Activated T-cell treated with anti-CD3 and anti-CD28 coated beads, Interleukin-2, amount 50 U/mL, for 48 hours (primary cell): ENCODE results near the gene PRPF6.
"Not testable (repeated sequence)": the region's sequence is repeated elsewhere in the genome, so short reads cannot be mapped to it uniquely, and the experiment has no call there.

ENCODE experiments used
- DNase-seq, 2 experiments: peaks; one replicate each; pipeline ENCODE4 v3.0.0-alpha.2; 2020

The PRPF6 gene

DNA sequence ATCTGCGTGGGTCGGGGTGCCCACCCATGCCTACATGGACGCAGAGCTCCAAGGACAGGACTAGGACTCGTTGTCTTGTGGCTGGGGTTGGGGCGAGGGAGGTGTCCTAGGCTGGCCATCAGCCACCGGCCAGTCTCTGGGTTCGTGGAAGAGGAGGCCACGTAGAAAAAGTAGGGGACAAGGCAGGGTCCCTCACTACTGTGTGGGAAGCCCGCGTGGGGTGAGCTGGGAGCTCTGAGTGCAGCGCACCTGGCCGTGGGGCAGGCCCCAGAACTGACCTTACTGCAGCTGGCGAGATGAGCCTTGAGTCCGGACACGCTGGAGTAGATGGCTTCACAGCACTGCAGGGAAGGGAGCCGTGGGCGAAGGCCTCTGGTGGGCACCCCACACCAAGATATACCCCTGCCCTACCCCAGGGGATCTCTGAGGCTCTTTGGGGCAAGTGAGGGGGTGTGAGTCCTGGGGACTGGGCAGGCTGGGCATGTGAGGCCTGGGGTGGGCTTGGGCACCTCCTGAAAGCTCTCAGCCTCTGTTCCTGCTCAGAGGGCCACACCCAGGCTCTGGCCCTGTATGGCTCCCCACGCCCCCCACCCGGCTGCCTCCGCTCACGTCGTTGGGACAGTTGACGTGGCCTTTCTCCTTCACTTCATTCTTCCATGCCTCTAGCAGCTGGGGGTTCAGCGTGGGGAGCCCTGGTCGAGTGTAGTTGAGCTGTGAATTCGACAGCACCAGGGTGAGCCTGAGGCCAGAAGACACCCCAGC lies 19.1 kb upstream of the PRPF6 start:
- DNase-seq, result no peak

DNA sequence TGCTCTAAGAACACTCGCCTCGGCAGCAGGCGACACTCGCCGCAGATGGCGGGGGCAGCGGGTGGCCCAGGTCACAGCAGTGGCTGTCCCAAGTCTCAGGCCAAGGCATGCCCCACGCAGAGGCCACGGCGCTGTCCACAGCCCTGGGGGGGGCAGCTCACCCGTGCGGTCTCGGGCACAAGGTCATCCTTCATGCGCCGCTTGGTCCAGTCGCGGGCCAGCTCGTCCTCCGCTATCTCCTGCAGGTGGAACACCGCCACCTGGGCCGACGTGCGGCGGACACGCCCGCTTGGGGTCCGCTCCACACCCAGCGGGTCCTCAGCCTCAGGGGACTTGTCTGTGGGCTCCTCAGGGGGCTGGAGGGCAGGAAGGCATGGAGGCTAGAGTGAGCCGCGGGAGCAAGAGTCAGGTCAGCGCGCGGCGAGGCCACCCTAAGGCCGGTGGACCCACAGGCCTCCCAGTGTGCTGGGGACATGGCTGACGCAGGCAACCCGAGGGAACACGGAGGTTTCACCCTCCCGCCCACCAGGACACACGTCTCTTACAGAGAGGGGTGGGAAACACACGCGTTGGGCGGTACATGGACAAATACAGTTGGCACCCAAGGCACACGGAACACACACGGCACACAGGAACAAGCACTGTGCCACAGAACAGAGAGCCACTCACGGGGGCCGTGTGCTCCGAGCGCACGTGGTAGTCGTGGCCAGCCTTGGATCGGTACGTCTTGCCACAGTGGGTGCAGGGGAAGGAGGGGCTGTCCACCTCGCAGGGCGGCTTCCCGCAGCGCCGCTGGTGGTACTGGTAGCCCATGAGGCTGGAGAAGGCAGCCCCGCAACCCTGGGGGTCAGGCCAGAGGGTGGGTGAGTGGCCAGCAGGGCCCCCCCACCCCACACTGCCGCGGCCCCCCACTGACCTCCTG lies 18.2 kb upstream of the PRPF6 start:
- no peak for DNase-seq

DNA sequence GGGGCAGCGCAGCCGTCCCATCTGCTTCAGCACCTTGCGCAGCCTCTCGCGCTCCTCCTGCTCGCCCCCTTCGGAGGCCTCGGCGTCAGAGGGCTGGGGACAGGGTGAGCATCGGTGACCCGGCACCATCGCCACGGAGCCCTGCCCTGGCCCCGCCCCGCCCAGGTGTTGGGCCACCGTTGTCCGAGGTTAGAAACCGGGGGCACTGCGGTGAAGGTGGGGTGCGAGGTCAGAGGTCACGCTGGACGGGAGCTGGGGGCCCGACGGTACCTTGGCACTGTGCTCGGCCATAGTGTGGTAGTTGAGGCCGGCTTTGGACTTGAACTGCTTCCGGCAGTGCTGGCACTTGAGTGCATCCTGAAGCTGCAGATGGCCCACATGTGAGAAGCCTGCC lies 17.6 kb upstream of the PRPF6 start:
- DNase-seq, result no peak

DNA sequence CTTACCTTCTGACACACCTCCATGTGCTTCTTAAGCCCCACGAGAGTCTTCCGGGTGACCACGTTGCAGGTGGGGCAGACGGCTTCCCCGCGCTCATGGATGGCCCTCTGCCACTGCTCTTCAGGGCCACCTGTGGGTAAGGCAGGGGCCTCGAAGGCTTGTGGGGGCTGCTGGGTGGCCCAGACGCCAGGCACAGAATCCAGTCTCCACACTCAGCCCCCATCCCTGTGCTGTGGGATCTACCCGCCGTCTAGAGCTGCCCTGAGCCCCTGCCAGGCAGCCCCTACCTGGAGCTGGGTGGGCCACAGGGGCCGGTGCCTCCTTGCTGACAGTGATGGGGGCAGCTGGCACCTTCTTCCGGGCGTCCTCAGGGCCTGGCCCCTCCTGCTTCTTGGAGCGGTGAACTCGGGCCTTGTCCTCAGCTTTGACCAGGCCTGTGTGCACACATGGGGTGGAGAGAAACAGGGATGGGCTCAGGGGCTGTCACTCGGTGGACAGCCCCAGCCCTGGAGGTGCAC lies 17.1 kb upstream of the PRPF6 start:
- DNase-seq, result no peak

DNA sequence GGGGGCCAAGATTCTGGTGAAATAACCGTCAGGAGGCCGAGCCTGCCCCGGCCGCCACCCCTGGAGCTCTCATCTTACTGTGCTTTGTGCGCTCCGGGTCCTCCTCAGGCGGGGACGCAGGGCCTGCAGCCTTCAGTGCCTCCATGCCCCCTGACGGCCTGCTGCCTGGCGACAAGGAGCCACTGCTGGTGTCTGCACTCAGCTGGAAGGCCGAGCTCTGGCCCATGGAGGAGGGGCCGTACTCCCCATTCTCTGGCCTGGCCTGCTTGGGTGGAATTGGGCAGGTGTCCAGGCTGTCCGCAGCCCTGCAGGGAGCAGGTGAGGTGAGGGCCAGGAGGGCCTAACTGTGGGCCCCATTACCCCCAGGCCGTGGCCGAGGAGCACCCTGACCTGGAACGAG lies 16.5 kb upstream of the PRPF6 start:
- DNase-seq, result no peak

DNA sequence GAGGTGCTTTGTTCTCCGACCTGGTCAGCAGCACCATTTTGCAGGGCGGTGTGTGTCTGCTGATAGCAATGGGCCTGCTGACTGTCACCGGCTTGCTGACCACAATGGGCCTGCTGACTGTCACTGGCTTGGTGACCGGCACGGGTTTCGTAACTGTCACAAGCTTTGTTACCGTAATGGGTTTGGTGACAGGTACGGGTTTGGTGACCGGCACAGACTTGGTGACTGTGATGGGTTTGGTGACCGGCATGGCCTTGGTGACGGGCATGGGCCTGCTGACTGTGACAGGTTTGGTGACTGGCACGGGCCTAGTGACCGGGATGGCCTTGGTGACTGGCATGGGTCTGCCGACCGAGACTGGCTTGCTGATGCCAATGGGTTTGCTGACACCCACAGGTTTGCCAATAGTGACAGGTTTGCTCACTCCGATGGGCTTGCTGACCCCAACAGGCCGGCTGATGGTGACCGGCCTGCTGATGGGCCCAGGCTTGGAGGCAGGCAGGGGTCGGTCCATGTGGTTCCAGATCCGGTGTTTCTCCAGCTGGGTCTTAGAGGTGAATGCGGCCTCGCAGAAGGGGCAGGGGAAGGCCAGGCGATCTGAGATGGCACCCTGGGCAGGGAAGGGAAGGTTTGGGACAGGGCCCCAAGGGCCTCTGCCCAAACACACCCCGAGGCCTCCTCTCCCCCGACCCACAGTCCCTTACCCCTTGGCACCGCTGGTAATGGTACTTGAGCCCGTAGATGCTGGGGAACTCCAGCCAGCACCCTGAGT lies 14.6 kb upstream of the PRPF6 start:
- no peak for DNase-seq

DNA sequence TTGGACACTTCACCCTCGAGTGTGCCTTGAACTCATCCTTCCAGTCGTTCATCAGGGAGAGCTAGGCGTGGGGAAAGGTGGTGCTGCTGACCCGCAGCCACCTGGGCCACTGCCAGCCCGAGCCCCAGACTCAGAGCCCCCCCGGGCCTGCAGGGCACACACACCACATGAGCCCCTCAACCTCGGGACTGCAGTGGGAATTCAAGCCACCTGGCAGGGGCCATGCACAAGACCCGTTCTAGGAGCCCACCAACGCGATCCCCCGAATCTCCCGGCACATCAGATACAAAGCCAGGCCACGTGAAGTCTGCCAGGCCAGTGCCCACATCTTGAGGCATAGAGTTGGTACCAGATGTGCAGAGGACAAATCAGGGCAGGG lies 14.0 kb upstream of the PRPF6 start:
- no peak for DNase-seq

DNA sequence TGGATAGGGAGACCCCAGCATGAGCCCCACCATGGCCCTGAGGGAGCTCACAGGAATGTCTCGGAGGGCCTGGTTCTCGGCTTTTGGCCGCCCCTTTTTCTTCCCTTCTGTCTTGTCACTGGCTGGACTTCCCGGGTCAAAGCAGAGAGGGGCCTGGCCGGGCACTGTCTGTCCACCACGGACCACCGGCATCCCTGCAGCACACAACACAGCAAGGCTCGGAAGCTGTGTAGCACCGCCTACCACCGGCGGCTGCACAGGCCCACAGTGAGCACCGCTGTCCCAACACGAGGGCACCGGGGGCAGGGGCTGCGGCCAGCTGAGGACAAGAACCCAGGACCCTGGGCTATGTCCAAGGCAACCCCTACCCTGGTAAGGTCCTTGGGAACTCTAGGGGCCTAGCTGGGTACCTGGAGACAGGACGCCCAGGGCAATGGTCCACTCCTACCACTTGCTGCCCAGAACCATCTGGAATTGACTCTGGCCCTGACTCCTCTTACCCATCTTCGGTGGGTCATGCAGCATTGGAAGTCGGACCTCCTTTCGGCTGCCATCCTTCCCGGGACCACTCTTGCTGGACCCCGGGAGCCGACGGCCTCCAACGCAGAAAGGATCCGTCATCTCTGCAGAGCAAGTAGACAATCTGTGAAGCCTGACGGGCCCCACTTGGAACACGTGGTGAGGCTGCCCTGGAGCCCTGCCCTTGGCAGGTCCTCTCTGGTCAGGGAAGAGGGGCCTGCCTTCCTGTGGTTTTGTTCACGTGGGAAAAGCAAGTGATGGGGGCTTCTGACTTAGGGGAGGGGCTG lies 13.4 kb upstream of the PRPF6 start:
- DNase-seq, result peak in 1 of 2 experiments; percentile 18

DNA sequence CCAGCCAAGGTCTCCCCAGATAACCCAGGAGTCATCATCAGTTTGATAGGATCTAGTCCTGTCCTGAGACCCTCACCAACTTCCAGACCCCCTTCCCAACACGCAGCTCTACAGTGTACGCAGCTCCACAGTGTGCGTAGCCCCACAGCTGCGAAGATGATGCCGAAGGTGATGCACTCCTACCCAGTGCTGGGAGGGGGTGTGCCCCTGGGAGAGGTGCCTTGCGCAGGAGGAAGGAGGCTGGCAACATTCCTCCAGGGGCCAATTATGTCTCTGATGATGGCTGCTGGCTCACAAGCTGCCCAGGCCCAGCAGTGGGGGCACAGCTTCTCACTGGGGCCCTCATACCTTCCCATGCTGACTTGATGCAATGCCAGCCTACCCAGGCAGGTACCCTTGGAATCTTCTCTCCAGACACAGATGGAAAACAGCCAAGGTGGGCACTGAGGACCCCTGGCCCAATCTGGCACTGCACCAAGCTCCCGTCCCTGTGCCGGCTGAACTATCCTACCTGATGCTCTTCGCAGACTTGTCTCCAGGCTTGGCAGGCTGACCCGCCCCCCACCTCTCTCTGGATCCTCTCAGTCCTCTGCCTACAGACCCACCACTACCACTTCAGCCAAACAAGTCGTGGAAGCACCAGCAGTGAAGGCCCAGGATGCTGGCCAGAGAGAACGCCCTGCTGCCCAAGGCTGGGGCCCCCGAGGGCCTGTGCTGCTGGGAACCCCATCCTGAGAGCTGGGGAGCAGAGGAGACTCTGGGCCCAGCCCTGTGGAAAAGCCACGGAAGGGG lies 12.6 kb upstream of the PRPF6 start:
- DNase-seq, result peak in 1 of 2 experiments; percentile 20

DNA sequence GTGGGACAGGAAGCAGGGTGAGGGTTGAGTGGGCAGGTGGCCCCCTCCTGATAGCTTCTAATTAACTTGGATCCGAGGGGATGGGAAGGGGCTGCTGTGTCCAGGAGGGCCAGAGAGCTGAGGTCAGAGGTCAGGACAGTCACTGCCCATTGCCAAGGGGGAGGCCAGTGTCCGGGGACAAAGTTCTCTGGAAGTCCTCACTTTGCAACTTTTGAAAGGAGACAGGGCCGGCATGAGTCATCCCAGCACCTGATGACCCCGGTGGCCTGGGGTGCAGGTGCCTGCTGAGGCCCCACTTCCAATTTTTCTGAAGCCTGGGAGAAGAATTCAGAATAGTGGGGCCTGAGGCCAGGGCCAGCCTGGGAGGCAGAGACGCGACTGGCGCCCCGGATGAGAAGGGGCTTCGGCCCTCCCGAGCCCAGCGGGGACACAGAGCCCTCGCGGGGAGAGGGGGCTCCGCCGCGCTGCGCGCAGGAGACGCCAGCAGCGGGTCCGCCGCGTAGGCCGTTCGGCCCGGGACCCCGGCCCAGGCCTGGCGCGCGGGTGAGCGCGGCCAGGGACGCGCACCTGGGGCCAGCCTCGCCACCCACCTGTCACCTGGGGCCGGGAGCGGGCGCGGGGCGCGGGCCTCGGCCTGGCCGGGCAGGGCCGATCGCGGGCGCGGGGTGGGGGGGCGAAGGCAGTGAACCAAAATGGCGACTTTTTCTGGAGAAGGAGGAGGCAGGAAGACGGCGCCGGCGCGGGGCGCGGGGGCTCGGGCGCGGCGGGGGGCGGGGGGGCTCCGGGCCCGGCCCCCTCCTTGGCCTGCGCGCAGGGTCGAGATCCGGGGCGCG lies 11.8 kb upstream of the PRPF6 start:
- peak; percentile 52 to 59 for DNase-seq

DNA sequence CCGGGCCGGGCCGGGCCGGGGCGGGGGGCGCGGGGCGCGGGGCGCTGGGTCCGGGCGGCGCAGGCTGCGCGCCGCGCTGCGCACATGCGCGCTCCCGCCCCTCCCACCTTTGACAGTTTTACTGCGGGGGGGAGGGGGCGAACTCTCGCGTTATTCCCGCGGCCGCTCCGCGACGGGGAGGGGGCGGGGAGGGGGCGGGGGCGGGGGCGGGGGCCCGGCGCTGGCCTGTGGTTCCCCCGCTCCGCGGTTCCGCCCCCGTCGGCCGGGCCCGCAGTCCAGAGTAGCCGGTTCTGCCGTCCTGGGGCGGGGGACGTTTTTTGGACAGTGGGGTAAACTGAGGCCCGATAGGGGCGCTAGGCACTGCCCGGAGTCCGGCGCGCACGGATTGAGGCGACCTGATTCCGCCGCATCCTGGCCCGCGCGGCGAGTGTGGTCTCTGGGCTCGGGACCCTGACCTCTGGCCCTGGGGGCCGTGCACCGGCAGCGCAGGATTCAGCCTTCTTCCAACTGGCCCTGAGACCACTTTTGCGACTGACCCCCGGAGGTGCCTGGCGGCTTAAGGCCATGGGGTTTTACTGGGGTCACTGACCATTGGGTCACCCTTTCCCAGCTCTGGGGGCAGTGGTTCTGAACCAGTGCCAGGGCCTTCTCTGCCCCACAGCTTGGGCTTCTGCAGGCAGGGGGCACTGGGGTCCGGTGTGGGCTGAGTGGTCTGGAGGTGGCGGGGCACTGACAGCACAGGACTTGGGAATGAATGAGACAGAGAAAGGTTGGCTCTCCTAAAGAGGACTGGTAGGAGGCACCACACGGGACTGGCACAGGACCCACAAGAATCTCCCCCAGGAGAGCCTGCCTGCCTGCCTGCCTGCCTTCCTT lies 10.9 kb upstream of the PRPF6 start, which contains the start of gene ZNF512B:
Gene ZNF512B (minus strand): TSS at position 93 of the 876 bp plus-strand sequence. CDS start 1,980 bp downstream, outside the sequence.
- peak; percentile 70 to 71 for DNase-seq

DNA sequence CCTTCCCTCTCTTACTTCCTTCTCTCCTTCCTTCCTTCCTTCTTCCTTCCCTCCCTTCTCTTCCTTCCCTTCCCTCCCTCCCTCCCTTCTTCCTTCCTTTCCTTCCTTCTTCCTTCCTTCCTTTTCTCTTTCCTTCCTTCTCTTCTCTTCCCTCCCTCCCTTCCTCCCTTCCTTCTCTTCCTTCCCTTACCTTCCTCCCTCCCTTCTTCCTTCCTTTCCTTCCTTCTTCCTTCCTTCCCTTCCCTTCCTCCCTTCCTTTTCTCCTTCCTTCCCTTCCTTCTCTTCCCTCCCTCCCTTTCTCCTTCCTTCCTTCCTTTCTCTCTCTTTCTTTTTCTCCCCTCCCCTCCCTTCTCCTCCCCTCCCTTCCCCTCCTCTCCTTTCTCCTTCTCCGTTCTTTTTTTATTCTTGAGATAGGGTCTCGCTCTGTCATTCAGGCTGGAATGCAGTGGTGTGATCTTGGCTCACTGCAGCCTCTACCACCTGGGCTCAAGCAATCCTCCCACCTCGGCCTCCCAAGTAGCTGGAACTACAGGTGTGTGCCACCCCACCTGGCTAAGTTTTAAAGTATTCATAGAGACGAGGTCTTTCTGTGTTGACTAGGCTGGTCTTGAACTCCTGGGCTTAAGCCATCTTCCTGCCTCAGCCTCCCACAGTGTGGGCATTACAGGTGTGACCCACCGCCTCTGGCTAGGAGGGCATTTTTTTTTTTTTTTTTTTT lies 10.1 kb upstream of the PRPF6 start:
- peak; percentile 17 for DNase-seq

DNA sequence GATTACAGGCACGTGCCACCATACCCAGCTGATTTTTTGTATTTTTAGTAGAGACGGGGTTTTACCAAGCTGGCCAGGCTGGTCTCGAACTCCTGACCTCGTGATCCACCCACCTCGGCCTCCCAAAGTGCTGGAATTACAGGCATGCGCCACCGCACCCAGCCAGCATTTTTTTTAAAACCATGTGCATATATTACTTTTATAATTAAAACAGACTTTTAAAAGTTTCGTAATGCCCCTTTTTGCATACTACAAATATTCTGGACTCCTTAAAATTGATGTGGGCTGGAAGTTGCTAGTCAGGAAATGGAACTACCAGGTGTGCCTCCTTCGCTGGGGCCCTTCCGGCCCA lies 9.0 kb upstream of the PRPF6 start:
- DNase-seq, result not testable (repeated sequence)

DNA sequence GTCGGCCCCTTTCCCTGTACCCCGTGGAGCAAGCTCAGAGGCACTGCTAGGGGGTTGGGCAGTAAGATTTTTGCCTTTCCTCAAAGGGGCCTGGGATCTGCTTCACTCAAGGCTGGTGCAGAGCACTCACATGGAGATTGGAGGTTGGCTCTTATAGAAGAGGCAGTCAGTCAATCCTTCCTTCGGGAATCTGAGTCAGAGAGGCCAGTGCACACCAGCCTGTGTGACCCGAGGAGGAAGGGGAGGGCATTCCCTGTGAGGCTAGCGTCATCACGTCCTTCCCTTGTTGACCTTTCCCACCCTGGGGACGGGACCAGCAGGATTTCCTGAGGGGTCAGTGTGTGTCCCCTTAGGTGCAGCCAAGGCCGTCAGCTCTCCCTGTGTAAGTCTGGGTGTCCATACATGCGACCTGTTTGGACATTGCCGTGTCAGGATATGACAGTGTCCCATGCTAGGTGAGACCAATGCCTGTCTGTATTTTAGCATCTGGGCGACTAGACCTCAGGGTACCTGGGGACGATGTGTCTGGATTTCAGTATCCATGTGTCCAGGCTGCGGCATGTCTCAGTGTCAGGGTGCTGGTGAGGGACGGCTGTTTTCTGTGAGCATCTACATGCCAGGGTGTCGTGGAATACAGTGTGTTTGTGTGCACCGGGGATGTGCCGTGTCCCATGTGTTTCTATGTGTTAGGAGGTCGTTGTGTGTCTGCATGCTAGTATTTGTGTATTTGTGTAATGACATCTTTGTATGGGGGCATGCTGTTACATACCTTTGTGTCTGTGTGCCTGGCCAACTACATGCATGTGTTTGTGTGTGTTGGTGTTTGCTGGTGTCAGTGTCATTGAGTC lies 8.4 kb upstream of the PRPF6 start:
- DNase-seq, result no peak

DNA sequence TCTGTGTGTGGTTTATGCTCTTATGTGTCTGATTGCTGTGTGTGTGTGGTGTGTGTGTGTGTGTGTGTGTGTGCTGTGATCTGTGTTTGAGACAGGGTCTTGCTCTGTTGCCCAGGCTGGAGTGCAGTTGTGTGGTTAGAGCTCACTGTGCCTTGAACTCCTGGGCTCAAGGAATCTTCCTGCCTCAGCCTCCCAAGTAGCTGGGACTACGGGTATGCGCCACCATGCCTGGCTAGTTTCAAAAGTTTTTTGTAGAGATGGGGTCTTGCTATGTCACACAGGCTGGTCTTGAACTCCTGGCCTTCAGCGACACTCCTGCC lies 7.8 kb upstream of the PRPF6 start:
- DNase-seq, result no peak

DNA sequence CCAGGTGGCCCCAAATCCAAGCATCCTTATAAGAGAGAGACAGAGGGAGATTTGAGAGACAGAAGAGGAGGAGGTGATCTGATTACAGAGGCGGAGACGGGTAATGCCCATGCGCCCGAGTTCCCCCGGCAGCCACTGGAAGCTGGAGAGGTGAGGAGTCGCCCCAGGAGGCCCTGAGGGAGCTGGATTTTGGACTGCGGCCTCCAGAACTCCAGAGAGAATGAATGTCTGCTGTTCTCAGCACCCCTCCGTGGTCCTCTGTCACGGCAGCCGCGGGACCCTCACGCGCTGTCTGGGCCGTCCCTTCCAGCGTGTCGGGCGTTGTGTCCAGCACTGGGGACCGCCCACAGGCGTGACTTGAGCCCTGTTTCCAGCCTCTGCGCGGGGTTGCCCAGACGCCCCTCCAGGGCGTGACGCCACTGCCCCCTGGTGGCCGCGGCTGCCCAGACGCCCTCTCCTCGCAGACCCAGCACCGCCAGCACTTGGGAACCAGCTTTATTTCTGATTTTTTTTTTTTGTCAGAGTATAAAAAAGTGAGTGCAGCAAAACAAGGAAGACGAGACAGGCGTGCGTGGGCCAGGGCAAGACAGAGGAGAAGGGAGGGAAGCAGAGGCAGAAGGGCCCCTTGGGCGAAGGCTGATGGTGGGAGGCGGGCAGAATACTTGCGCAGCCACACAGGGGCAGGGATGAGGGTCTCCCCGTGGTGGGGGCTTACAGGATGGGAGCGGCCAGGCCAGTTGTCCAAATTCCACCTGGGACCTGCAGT lies 7.1 kb upstream of the PRPF6 start:
- peak; percentile 83 to 86 for DNase-seq
